ENCODE results near the gene WDR75.
A peak's percentile ranks its signal among the peaks of the same experiment; 100 is the strongest.

Gene WDR75

DNA sequence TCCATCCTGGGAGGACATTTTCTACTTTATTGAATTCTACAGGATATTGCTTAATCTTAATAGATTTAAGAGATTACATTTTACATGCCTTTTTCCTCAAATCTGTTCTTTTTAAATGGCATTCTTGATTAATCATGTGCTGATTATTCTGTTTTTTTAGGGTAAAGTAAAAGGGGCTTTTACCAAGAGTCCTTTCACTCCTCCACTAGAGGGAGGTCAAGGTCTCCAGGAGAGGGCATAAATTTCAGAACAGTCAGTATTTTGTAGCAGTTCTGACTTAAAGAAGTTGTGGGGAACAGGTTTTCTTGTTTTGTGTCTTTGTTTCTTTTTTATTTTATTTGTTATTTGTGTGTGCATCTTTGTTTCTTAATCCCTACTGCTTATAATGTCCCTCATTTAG, 25.4 kb downstream of the WDR75 start:
- TF ChIP-seq, protein P1, sequence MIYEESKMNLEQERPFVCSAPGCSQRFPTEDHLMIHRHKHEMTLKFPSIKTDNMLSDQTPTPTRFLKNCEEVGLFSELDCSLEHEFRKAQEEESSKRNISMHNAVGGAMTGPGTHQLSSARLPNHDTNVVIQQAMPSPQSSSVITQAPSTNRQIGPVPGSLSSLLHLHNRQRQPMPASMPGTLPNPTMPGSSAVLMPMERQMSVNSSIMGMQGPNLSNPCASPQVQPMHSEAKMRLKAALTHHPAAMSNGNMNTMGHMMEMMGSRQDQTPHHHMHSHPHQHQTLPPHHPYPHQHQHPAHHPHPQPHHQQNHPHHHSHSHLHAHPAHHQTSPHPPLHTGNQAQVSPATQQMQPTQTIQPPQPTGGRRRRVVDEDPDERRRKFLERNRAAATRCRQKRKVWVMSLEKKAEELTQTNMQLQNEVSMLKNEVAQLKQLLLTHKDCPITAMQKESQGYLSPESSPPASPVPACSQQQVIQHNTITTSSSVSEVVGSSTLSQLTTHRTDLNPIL (CRISPR knock-in tag; IDR thresholded peaks at IDR 0.05; ENCODE audit: low read depth) = no peak
- TF ChIP-seq ZFP30 (CRISPR knock-in tag; IDR thresholded peaks at IDR 0.05) (no peak), RARB (CRISPR knock-in tag; IDR thresholded peaks at IDR 0.05) (no peak), ZFP3 (CRISPR knock-in tag; IDR thresholded peaks at IDR 0.05) (no peak), ZC3H10 (CRISPR knock-in tag; IDR thresholded peaks at IDR 0.05) (no peak), TCF4 (CRISPR knock-in tag; IDR thresholded peaks at IDR 0.05; ENCODE audit: borderline replicate concordance) (no peak), ZNF70 (CRISPR knock-in tag; IDR thresholded peaks at IDR 0.05) (no peak), ARNTL (CRISPR knock-in tag; IDR thresholded peaks at IDR 0.05; ENCODE audit: borderline replicate concordance, low read depth) (no peak), GLIS3 (CRISPR knock-in tag; IDR thresholded peaks at IDR 0.05) (no peak), OSR1 (CRISPR knock-in tag; IDR thresholded peaks at IDR 0.05) (no peak), TOX (CRISPR knock-in tag; IDR thresholded peaks at IDR 0.05; ENCODE audit: borderline replicate concordance) (no peak), BACH2 (CRISPR knock-in tag; IDR thresholded peaks at IDR 0.05; ENCODE audit: borderline replicate concordance) (no peak), ZNF8 (CRISPR knock-in tag; IDR thresholded peaks at IDR 0.05) (no peak), ESRRG (CRISPR knock-in tag; IDR thresholded peaks at IDR 0.05) (no peak)
- TF ChIP-seq, protein P2, sequence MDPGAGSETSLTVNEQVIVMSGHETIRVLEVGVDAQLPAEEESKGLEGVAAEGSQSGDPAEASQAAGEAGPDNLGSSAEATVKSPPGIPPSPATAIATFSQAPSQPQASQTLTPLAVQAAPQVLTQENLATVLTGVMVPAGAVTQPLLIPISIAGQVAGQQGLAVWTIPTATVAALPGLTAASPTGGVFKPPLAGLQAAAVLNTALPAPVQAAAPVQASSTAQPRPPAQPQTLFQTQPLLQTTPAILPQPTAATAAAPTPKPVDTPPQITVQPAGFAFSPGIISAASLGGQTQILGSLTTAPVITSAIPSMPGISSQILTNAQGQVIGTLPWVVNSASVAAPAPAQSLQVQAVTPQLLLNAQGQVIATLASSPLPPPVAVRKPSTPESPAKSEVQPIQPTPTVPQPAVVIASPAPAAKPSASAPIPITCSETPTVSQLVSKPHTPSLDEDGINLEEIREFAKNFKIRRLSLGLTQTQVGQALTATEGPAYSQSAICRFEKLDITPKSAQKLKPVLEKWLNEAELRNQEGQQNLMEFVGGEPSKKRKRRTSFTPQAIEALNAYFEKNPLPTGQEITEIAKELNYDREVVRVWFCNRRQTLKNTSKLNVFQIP (CRISPR knock-in tag; IDR thresholded peaks at IDR 0.05; ENCODE audit: borderline replicate concordance, low read depth) = no peak
- TF ChIP-seq, protein P3, sequence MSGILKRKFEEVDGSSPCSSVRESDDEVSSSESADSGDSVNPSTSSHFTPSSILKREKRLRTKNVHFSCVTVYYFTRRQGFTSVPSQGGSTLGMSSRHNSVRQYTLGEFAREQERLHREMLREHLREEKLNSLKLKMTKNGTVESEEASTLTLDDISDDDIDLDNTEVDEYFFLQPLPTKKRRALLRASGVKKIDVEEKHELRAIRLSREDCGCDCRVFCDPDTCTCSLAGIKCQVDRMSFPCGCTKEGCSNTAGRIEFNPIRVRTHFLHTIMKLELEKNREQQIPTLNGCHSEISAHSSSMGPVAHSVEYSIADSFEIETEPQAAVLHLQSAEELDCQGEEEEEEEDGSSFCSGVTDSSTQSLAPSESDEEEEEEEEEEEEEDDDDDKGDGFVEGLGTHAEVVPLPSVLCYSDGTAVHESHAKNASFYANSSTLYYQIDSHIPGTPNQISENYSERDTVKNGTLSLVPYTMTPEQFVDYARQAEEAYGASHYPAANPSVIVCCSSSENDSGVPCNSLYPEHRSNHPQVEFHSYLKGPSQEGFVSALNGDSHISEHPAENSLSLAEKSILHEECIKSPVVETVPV (CRISPR knock-in tag; IDR thresholded peaks at IDR 0.05) = no peak
- TF ChIP-seq, protein P4, sequence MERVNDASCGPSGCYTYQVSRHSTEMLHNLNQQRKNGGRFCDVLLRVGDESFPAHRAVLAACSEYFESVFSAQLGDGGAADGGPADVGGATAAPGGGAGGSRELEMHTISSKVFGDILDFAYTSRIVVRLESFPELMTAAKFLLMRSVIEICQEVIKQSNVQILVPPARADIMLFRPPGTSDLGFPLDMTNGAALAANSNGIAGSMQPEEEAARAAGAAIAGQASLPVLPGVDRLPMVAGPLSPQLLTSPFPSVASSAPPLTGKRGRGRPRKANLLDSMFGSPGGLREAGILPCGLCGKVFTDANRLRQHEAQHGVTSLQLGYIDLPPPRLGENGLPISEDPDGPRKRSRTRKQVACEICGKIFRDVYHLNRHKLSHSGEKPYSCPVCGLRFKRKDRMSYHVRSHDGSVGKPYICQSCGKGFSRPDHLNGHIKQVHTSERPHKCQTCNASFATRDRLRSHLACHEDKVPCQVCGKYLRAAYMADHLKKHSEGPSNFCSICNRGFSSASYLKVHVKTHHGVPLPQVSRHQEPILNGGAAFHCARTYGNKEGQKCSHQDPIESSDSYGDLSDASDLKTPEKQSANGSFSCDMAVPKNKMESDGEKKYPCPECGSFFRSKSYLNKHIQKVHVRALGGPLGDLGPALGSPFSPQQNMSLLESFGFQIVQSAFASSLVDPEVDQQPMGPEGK (CRISPR knock-in tag; IDR thresholded peaks at IDR 0.05; ENCODE audit: borderline replicate concordance) = no peak
- TF ChIP-seq, protein P5, sequence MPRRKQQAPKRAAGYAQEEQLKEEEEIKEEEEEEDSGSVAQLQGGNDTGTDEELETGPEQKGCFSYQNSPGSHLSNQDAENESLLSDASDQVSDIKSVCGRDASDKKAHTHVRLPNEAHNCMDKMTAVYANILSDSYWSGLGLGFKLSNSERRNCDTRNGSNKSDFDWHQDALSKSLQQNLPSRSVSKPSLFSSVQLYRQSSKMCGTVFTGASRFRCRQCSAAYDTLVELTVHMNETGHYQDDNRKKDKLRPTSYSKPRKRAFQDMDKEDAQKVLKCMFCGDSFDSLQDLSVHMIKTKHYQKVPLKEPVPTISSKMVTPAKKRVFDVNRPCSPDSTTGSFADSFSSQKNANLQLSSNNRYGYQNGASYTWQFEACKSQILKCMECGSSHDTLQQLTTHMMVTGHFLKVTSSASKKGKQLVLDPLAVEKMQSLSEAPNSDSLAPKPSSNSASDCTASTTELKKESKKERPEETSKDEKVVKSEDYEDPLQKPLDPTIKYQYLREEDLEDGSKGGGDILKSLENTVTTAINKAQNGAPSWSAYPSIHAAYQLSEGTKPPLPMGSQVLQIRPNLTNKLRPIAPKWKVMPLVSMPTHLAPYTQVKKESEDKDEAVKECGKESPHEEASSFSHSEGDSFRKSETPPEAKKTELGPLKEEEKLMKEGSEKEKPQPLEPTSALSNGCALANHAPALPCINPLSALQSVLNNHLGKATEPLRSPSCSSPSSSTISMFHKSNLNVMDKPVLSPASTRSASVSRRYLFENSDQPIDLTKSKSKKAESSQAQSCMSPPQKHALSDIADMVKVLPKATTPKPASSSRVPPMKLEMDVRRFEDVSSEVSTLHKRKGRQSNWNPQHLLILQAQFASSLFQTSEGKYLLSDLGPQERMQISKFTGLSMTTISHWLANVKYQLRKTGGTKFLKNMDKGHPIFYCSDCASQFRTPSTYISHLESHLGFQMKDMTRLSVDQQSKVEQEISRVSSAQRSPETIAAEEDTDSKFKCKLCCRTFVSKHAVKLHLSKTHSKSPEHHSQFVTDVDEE (CRISPR knock-in tag; IDR thresholded peaks at IDR 0.05) = no peak
- ATAC-seq = peak; percentile 78; the same call in 2 of the 3 replicates

DNA sequence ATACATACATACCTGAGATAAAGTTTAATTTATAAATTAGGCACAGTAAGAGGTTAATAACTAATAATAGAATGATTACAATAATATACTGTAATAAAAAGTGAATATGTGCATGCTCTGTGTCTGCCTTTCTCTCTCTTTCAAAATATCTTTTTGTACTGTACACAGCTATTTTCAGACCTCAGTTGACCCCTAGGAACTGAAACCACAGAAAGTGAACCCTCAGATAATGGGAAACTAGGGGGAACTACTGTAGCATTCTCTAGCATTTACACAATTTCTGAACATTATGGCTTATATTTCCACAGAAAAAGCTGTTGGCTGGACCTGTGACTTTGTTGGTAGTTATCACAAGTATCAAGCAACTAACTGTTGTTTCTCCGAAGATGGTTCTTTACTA, 25.9 kb downstream of the WDR75 start:
- no peak for TF ChIP-seq ZNF565 (CRISPR knock-in tag; conservative IDR thresholded peaks at IDR 0.05; ENCODE audit: low read depth)
- TF ChIP-seq TOX (CRISPR knock-in tag; IDR thresholded peaks at IDR 0.05; ENCODE audit: borderline replicate concordance) = no peak
- TF ChIP-seq ARNTL (CRISPR knock-in tag; IDR thresholded peaks at IDR 0.05; ENCODE audit: borderline replicate concordance, low read depth) = no peak
- TF ChIP-seq, protein P4 (CRISPR knock-in tag; IDR thresholded peaks at IDR 0.05; ENCODE audit: borderline replicate concordance) = no peak
- TF ChIP-seq ESRRG (CRISPR knock-in tag; IDR thresholded peaks at IDR 0.05) = no peak
- TF ChIP-seq ZFP30 (CRISPR knock-in tag; IDR thresholded peaks at IDR 0.05) = no peak
- no peak for TF ChIP-seq BACH2 (CRISPR knock-in tag; IDR thresholded peaks at IDR 0.05; ENCODE audit: borderline replicate concordance)
- TF ChIP-seq, protein P2 (CRISPR knock-in tag; IDR thresholded peaks at IDR 0.05; ENCODE audit: borderline replicate concordance, low read depth) = no peak
- no peak for TF ChIP-seq GLIS3 (CRISPR knock-in tag; IDR thresholded peaks at IDR 0.05)
- TF ChIP-seq ZNF70 (CRISPR knock-in tag; IDR thresholded peaks at IDR 0.05) = no peak
- TF ChIP-seq ZC3H10 (CRISPR knock-in tag; IDR thresholded peaks at IDR 0.05) = no peak
- no peak for TF ChIP-seq ZFP3 (CRISPR knock-in tag; IDR thresholded peaks at IDR 0.05)
- no peak for TF ChIP-seq ISL1 (CRISPR knock-in tag; IDR thresholded peaks at IDR 0.05)
- no peak for TF ChIP-seq RARB (CRISPR knock-in tag; IDR thresholded peaks at IDR 0.05)
- TF ChIP-seq TCF4 (CRISPR knock-in tag; IDR thresholded peaks at IDR 0.05; ENCODE audit: borderline replicate concordance) = no peak
- TF ChIP-seq ZNF8 (CRISPR knock-in tag; IDR thresholded peaks at IDR 0.05) = no peak
- TF ChIP-seq CSDC2 (CRISPR knock-in tag; IDR thresholded peaks at IDR 0.05) = no peak
- no peak for TF ChIP-seq PPARA (CRISPR knock-in tag; IDR thresholded peaks at IDR 0.05; ENCODE audit: borderline replicate concordance)
- TF ChIP-seq, protein P3 (CRISPR knock-in tag; IDR thresholded peaks at IDR 0.05) = no peak
- ATAC-seq = no peak

All from SK-N-SH treated with all-trans-retinoic acid at 6 μM for 48 hours (cell line).